HFF-Myc (cell line): ENCODE results near the gene SFTPD.

Source experiments
- DNase-seq: peaks from one replicate; pipeline ENCODE4 v3.0.0-alpha.2; 2011; ENCODE audit warnings: low read depth; ENCODE audit errors: extremely low read depth
- H3K4me3 ChIP-seq: replicated peaks from 2 replicates; pipeline ENCODE4 v1.5.1; 2011; ENCODE audit warnings: low read depth, mild to moderate bottlenecking, control low read depth, low read length
- TF ChIP-seq, protein P1 (sequence below): IDR thresholded peaks from 2 replicates; pipeline ENCODE4 v1.5.1; 2012; ENCODE audit warnings: mild to moderate bottlenecking, low read depth, low read length, control low read depth; ENCODE audit errors: missing control alignments

Gene SFTPD

DNA sequence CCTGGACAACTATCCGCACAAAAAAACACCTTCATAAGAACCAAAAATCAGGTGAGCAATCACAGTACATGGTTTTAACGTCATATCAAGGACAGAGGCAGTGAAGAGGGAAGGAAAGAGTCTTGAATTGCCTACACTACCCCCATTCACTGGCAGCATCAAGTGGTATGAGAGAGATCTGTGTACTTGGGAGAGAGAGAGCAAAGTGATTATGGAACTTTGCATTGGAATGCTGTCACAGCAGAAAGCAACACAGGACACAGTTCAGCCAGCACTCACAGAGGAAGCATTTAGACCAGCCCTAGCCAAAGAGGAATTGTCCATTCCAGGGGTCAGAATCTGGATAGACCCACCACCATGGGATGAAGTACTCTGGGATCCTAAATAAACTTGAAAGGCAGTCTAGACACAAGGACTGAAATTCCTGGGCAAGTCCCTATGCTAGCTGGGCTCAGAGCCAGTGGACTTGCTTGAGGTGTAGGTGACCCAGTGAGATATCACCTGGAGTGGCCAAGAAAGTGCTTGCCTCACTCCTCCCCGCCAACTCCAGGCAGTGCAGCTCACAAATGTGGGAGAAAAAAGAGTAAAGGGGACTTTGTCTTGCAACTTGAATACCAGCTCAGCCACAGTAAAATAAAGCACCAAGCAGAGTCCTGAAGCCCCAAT is 30.5 kb upstream of the SFTPD start:
- TF ChIP-seq, protein P1, sequence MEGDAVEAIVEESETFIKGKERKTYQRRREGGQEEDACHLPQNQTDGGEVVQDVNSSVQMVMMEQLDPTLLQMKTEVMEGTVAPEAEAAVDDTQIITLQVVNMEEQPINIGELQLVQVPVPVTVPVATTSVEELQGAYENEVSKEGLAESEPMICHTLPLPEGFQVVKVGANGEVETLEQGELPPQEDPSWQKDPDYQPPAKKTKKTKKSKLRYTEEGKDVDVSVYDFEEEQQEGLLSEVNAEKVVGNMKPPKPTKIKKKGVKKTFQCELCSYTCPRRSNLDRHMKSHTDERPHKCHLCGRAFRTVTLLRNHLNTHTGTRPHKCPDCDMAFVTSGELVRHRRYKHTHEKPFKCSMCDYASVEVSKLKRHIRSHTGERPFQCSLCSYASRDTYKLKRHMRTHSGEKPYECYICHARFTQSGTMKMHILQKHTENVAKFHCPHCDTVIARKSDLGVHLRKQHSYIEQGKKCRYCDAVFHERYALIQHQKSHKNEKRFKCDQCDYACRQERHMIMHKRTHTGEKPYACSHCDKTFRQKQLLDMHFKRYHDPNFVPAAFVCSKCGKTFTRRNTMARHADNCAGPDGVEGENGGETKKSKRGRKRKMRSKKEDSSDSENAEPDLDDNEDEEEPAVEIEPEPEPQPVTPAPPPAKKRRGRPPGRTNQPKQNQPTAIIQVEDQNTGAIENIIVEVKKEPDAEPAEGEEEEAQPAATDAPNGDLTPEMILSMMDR, result no peak
- DNase-seq, result no peak
- H3K4me3 ChIP-seq, result no peak overlapping the region

DNA sequence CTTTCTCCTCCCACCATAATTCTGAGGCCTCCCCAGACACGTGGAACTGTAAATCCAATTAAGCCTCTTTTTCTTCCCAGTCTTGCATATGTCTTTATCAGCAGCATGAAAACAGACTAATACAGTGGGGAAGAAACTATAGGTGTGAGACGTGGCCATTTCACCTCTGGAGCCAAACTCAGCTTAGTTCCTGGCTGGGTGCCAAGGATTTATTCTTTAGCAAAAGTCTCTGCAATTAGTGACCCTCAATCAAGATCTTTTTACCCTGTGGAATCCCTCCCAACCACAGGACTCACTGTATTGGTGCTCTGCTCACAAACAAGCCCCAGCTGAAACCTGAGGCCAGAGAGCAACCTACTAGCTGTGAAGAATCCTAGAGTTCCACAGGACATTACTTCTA is 28.1 kb upstream of the SFTPD start:
- no peak for DNase-seq
- TF ChIP-seq, protein P1, result no peak
- H3K4me3 ChIP-seq, result no peak overlapping the region

DNA sequence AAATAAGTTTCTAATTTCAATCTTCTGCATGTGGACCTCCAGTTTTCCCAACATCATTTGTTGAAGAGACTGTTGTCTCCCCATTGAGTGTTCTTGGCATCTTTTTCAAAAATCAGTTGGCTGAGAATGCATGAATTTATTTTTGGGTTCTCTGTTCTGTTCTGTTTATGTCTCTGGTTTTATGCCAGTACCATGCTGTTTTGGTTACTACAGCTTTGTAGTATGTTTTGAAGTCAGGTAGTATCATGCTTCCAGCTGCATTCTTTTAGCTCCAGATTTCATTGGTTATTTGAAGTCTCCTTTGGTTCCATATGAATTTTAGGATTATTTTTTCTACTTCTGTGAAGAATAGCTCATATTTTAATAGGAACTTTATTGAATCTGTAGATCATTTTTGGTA is 21.2 kb upstream of the SFTPD start:
- H3K4me3 ChIP-seq, result no peak overlapping the region
- no peak for DNase-seq
- TF ChIP-seq, protein P1, result no peak

- no peak for DNase-seq
- no peak overlapping the region for H3K4me3 ChIP-seq
- TF ChIP-seq, protein P1, result no peak
These were observed 999 bp downstream of the SFTPD start for GRCh38 chr10:79947787-79948424.

DNA sequence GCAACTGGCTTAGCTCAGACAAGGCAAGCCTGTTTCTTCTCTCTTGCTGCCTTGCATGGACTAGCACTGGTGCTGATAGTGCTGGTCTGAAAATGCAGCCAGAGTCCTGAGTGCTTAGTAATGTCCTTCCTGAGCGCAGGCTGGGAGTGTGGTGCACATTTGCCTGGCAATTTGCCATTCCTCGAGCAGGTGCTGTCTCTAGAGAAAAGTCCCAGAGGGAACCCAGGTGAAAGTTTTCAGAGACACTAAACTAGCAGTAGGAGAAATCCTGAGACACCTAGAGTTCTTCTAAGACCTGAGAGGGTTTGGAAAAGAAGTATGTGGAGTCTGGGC is 1.9 kb downstream of the SFTPD start:
- DNase-seq, result no peak
- TF ChIP-seq, protein P1, result no peak
- no peak overlapping the region for H3K4me3 ChIP-seq

DNA sequence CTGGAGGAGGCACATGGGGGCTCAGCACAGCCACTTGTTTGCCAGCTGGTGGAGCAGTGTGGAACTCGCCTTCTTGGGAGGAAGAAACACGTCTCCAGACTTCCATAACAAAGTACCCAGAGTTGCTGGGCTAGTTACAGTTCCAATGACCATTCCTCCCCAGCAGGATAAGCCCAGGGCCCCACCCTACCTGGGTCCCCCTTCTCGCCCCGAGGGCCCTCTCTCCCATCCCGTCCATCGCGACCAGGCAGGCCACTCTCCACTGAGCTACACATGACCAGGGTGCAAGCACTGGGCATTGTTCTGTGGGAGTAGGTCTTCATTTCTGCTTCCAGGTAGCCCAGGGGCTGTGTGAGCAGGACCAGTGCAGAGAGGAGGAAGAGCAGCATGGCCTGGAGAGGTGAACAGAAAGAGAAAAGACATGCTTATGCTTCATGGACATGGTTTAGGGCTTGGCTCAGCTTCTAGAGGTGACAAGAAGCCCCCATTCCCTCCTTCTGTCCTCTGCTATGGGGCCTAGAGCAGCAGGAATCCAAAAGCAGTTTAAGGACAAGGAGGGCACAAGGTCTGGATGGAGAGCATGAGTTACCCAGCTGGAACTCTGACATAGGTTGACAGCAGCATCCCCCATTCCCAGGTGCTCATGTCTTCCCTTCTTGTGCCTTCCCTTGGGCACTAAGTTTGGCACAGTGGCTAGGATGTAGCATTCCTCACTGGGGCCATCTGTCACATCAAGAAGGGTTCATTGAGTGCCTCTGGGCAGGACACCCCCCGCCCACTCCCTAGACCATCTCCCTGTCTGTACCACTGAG is 2.4 kb downstream of the SFTPD start:
- TF ChIP-seq, protein P1, result no peak
- H3K4me3 ChIP-seq, result no peak overlapping the region

More for the DNA sequence above, 2.4 kb downstream of the SFTPD start:
- no peak for DNase-seq
